H1 (cell line): ENCODE measurements around the gene CEP57L1.

Source experiments
- ASH2L ChIP-seq: fragments of 200-600, 300-600 bp; sonication (generic); IDR thresholded peaks from one replicate; pipeline ENCODE4 v1.7.1; 2017; ENCODE audit warnings: low read length
- JUN ChIP-seq: IDR thresholded peaks from 2 replicates; pipeline ENCODE4 v1.6.1; 2011; ENCODE audit warnings: low read depth, mild to moderate bottlenecking, improper control_type of control experiment, low read length
- NRF1 ChIP-seq: IDR thresholded peaks from 2 replicates; pipeline ENCODE4 v1.6.1; 2011; ENCODE audit warnings: mild to moderate bottlenecking, low read depth, low read length, improper control_type of control experiment
- SIN3A ChIP-seq, 2 experiments: IDR thresholded peaks in 1 of 2; conservative IDR thresholded peaks in 1 of 2; 2 replicates each; pipeline ENCODE4 v1.6.1; 2011 to 2012; ENCODE audit warnings: low read length in 2 of 2, improper control_type of control experiment in 1 of 2, low read depth in 1 of 2, mild to moderate bottlenecking in 1 of 2
- TF ChIP-seq, protein P1 (sequence below), 3 experiments: IDR thresholded peaks; 1 replicate in 2 of 3; 2 replicates in 1 of 3; pipeline versions ENCODE4 v1.5.1 to v1.6.1; 2011; ENCODE audit warnings: low read length in 3 of 3, mild to moderate bottlenecking in 3 of 3, inconsistent platforms in 2 of 3, low read depth in 1 of 3, moderate library complexity in 1 of 3; ENCODE audit not compliant: insufficient read depth in 1 of 3; ENCODE audit errors: control extremely low read depth in 1 of 3

DNA sequence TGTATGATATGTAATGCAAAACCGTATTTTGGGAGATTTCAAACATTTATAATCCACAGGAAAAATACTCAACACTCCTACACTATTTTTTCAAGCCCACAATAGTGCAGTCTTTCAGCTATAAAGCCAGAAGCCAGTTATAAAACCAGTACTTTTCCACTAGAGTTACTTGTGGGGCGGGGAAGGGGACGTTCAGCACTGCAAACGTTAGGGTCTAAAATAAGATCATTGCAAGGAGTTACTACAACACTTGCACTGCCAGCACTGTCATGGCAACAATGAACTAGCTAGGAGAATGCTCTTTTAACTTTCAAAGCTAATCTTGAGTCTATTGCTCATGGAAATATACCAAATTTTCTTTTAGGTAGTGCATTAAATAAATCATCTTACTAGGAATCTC is 15.3 kb upstream of the CEP57L1 start:
- no peak for TF ChIP-seq SIN3A (conservative IDR thresholded peaks at IDR 0.05 in 1 of 2, IDR thresholded peaks at IDR 0.05 in 1 of 2; ENCODE audit: low read depth in 1 of 2, low read length in 2 of 2)
- TF ChIP-seq ASH2L, result no peak
- no peak for TF ChIP-seq NRF1
- TF ChIP-seq, protein P1, sequence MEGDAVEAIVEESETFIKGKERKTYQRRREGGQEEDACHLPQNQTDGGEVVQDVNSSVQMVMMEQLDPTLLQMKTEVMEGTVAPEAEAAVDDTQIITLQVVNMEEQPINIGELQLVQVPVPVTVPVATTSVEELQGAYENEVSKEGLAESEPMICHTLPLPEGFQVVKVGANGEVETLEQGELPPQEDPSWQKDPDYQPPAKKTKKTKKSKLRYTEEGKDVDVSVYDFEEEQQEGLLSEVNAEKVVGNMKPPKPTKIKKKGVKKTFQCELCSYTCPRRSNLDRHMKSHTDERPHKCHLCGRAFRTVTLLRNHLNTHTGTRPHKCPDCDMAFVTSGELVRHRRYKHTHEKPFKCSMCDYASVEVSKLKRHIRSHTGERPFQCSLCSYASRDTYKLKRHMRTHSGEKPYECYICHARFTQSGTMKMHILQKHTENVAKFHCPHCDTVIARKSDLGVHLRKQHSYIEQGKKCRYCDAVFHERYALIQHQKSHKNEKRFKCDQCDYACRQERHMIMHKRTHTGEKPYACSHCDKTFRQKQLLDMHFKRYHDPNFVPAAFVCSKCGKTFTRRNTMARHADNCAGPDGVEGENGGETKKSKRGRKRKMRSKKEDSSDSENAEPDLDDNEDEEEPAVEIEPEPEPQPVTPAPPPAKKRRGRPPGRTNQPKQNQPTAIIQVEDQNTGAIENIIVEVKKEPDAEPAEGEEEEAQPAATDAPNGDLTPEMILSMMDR (IDR thresholded peaks at IDR 0.05; ENCODE audit: control extremely low read depth in 1 of 3, insufficient read depth in 1 of 3, low read depth in 1 of 3, low read length in 3 of 3), result no peak
- no peak for TF ChIP-seq JUN
